Measurements from ENCODE around the gene MACROD1. TPM values are rescaled to one million over a fixed set of nuclear protein-coding genes. Genes with fewer than 3 reads are reported as not detected.

Gene MACROD1
- polyA plus RNA-seq, 1 donor (not counting 4 experiments of a cell fraction or from before 2014, with no cell fraction given), result 4.6 TPM

DNA sequence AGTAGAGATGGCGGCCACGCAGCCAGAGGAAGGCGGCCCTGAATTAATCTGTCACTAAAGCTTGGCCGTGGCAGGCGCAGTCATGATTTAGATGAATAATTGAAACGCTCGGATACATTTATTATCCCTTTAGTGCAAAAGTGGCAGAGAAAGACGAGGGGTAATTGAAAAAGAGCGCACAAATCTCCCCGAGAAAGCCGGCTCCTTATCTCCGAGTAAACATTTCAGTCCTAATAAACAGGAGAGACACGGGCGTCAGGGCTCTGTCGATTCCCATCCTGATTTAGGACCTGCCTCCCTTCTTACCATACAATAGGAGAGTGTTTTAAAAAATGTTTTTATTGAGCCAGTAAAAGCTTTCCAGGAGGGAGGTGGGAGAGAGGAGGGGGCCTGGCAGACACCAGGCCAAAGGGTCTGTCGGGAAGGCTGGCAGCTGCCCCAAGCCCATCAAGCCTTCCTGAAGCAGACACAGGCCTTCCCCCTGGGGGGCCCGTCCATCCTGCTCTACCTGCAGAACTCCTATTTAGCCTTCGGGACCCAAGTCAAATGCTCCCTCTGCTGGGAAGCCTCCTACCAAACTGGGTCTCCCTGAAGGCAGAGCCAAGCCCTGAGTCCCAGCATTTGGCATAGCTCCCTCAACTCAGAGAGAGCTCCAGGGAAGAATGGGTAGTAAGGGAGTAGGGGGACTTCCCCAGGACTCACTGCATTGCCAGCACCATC lies 156.8 kb downstream of the MACROD1 start:
- DNase-seq (ENCODE audit: low read depth, low spot score) (no peak), FAIRE-seq (no peak)
- no peaks in the 10 kb centered on the region for H3K36me3 ChIP-seq (ENCODE audit: control insufficient read depth in 2 of 2, extremely low read depth in 1 of 2, insufficient read depth in 2 of 2, low read length in 2 of 2)
- H3K27me3 ChIP-seq (ENCODE audit: control insufficient read depth, extremely low read depth, insufficient read depth, low read length), result peaks cover 30% of the 10 kb centered on the region
- H3K27ac ChIP-seq (ENCODE audit: control insufficient read depth, insufficient read depth, low read length), result no peak overlapping the region
- H3K9ac ChIP-seq (ENCODE audit: control insufficient read depth, extremely low read depth, insufficient read depth, low read length), result no peak overlapping the region
- H3K9me1 ChIP-seq (ENCODE audit: control insufficient read depth, extremely low read depth, insufficient read depth, low read length), result no peaks in the 10 kb centered on the region
- TF ChIP-seq EZH2 (IDR thresholded peaks at IDR 0.05; ENCODE audit: low read length), result no peak
- TF ChIP-seq, protein P1, sequence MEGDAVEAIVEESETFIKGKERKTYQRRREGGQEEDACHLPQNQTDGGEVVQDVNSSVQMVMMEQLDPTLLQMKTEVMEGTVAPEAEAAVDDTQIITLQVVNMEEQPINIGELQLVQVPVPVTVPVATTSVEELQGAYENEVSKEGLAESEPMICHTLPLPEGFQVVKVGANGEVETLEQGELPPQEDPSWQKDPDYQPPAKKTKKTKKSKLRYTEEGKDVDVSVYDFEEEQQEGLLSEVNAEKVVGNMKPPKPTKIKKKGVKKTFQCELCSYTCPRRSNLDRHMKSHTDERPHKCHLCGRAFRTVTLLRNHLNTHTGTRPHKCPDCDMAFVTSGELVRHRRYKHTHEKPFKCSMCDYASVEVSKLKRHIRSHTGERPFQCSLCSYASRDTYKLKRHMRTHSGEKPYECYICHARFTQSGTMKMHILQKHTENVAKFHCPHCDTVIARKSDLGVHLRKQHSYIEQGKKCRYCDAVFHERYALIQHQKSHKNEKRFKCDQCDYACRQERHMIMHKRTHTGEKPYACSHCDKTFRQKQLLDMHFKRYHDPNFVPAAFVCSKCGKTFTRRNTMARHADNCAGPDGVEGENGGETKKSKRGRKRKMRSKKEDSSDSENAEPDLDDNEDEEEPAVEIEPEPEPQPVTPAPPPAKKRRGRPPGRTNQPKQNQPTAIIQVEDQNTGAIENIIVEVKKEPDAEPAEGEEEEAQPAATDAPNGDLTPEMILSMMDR (optimal IDR thresholded peaks at IDR 0.05 in 1 of 3, IDR thresholded peaks at IDR 0.05 in 1 of 3, conservative IDR thresholded peaks at IDR 0.05 in 1 of 3; ENCODE audit: extremely low read depth in 1 of 3, insufficient read depth in 2 of 3, low read length in 3 of 3), result peak in 1 of 3 experiments; percentile 8
- dilution Hi-C loops (cut with MboI; ENCODE audit: extremely low pct_ligation_motif_present, low sequenced_read_pairs), result loop anchor here (10.0 kb wide), 1 partner anchor 126 kb away; no protein-coding TSS in a partner anchor
- no peaks in the 10 kb centered on the region for H4K20me1 ChIP-seq (ENCODE audit: control insufficient read depth, extremely low read depth, insufficient read depth, low read length)
- no peaks in the 10 kb centered on the region for H3K79me2 ChIP-seq (ENCODE audit: control insufficient read depth, insufficient read depth, low read length)
- no peaks in the 10 kb centered on the region for H3K9me3 ChIP-seq (ENCODE audit: control insufficient read depth, low read depth, low read length)
- H3K4me2 ChIP-seq (ENCODE audit: control insufficient read depth, extremely low read depth, insufficient read depth, low read depth, low read length), result no peak overlapping the region
- peaks cover 11% of the 10 kb centered on the region for H3K4me1 ChIP-seq (ENCODE audit: control insufficient read depth, extremely low read depth, insufficient read depth, low read length)
- no peak overlapping the region for H3K4me3 ChIP-seq (ENCODE audit: control insufficient read depth in 2 of 3, extremely low read depth in 1 of 3, insufficient read depth in 2 of 3, low read depth in 1 of 3, low read length in 3 of 3)
- H2AFZ ChIP-seq (ENCODE audit: control insufficient read depth, low read length), result no peak overlapping the region

DNA sequence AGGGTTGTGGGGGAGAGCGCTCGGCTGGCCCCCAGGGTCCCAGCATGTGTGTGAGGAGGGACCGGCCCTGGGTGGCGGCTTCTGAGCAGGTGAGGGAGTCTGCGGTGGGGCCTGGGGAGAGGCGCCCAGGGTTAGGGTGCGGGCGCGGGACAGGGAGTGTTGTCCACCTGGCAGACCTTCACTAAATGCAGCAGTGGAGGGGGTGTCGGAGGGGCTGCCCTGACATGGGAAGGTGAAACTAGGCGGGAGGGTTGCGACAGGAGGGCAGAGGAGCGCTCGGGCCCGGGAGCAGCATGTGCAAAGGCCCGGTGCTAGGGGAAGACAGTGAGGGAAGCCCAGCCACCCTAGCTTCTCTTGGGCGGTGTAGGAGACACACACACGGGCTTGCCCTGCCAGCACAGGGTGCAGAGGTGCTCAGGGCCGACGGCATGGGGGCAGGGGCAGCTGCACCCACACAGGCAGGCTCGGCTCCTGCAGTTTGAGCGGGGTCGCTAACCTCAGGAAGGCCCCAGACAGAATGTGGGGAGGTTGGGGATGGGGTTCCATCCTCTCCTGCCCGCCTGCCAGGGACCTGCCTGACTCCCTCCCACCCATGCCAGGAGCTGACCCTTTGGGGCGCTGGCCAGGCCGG lies 157.5 kb downstream of the MACROD1 start:
- Histone ChIP-seq H2AFZ (ENCODE audit: control insufficient read depth, low read length) (no peak overlapping the region), H3K36me3 (ENCODE audit: control insufficient read depth in 2 of 2, extremely low read depth in 1 of 2, insufficient read depth in 2 of 2, low read length in 2 of 2) (no peaks in the 10 kb centered on the region), H3K9ac (ENCODE audit: control insufficient read depth, extremely low read depth, insufficient read depth, low read length) (no peak overlapping the region), H3K27ac (ENCODE audit: control insufficient read depth, insufficient read depth, low read length) (no peak overlapping the region), H3K4me2 (ENCODE audit: control insufficient read depth, extremely low read depth, insufficient read depth, low read depth, low read length) (no peak overlapping the region), H3K9me3 (ENCODE audit: control insufficient read depth, low read depth, low read length) (no peaks in the 10 kb centered on the region), H4K20me1 (ENCODE audit: control insufficient read depth, extremely low read depth, insufficient read depth, low read length) (no peaks in the 10 kb centered on the region), H3K4me3 (ENCODE audit: control insufficient read depth in 2 of 3, extremely low read depth in 1 of 3, insufficient read depth in 2 of 3, low read depth in 1 of 3, low read length in 3 of 3) (no peak overlapping the region), H3K4me1 (ENCODE audit: control insufficient read depth, extremely low read depth, insufficient read depth, low read length) (peaks cover 11% of the 10 kb centered on the region), H3K9me1 (ENCODE audit: control insufficient read depth, extremely low read depth, insufficient read depth, low read length) (no peaks in the 10 kb centered on the region), H3K79me2 (ENCODE audit: control insufficient read depth, insufficient read depth, low read length) (no peaks in the 10 kb centered on the region), H3K27me3 (ENCODE audit: control insufficient read depth, extremely low read depth, insufficient read depth, low read length) (peaks cover 30% of the 10 kb centered on the region)
- DNase-seq (ENCODE audit: low read depth, low spot score) (no peak), FAIRE-seq (no peak)
- dilution Hi-C loops (cut with MboI; ENCODE audit: extremely low pct_ligation_motif_present, low sequenced_read_pairs), result loop anchor here (10.0 kb wide), 1 partner anchor 126 kb away; no protein-coding TSS in a partner anchor
- TF ChIP-seq, protein P1 (optimal IDR thresholded peaks at IDR 0.05 in 1 of 3, IDR thresholded peaks at IDR 0.05 in 1 of 3, conservative IDR thresholded peaks at IDR 0.05 in 1 of 3; ENCODE audit: extremely low read depth in 1 of 3, insufficient read depth in 2 of 3, low read length in 3 of 3), result no peak
- TF ChIP-seq EZH2 (IDR thresholded peaks at IDR 0.05; ENCODE audit: low read length), result no peak

Data from keratinocyte (primary cell).